GM21786 (cell line): ENCODE data around the gene ST7.
"Not testable (repeated sequence)": the region's sequence is repeated elsewhere in the genome, so short reads cannot be mapped to it uniquely, and the experiment has no call there.

Experiments used
- ATAC-seq: cut with Tn5 transposase; IDR thresholded peaks from one replicate; pipeline ENCODE4 v1.9.1; 2021; ENCODE audit not compliant: unreplicated experiment

Gene ST7

DNA sequence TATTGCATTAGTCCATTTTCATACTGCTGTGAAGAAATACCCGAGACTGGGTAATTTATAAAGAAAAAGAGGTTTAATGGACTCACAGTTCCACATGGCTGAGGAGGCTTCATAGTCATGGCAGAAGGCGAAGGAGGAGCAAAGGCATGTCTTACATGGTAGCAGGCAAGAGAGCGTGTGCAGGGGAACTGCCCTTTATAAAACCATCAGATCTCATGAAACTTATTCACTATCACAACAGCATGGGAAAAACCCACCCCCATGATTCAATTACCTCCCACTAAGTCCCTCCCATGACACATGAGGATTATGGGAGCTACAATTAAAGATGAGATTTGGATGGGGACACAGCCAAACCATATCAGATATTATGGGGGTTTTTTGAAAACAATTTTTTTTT is 21.7 kb downstream of the ST7 start:
- ATAC-seq, result not testable (repeated sequence)

DNA sequence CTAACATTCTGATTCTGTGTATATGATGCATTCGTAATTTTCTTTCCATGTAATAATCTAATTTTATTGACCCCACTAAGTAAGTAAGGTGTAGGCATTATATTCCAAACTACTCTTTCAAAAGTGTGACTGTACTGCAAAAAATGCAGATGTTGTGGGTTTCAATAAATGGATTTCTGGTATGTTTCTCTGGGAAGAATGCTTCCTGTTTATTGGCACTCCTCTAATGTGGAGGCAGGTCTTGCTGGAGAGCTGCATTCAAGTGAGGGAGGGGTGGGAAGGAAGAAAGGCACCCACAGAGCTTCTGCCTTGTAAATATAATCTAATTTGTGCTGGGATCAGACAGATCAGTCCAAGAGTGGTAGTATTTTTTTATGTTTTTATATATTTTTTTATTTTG is 23.9 kb downstream of the ST7 start:
- no peak for ATAC-seq

- ATAC-seq, result no peak
Observed at GRCh38 chr7:116978006-116978405, 24.7 kb downstream of the ST7 start.

DNA sequence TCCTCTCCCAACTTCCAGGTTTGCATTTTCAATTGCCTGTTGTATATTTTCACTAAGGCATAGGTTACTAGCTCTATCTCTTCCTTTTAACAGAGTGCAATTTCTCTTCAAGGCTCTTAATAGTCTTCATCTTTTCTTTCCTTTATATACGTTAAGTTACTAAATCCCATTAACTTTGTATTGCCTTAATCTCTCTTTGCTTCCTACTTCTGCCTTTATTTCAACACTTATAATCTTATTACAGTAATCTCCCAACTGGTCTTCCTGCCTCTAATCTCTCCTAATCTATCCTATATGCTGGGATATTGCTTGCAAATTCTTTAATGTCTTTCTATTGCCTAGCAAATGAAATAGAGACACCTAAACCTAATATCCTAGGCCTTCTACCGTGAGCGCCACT is 26.1 kb downstream of the ST7 start:
- no peak for ATAC-seq

DNA sequence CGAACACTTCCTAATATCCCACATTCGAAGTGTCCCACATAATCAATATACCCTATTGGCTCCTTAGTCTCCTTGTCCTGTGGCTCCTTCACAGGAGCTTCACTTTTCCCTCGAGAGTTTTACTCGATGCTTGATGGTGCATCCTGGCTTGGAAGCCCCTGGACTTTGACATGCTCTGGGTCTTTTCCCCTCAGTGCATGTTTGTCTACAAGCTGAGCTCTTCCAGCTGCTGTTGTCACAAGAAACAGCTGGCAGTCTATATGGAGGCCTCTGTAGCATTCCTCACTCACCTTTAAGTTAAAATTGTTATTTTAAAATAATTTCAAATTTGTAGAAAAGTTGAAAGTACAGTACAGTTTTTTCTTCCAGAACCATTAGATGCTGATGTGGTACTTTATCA is 27.1 kb downstream of the ST7 start:
- no peak for ATAC-seq

GRCh38 chr7:116981939-116982338 is 28.6 kb downstream of the ST7 start:
- peak; percentile 54 for ATAC-seq

DNA sequence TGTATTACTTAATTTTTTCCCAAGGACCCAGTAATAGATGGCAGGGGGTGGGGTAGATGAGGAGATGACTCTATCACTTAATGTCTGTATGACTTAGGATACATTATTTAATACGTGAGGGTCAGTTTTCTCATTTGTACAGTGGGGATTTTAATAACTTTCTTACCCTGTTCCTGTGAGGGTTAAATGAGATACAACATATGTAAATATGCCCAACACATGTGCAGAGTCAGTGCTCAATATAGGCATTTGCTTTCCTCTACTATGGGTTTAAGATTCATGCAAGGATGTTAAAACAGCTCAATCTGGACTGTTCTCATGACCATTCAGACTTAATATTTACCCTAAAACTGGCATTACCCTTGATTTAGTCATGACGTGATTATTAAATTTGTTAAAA is 31.2 kb downstream of the ST7 start:
- no peak for ATAC-seq

DNA sequence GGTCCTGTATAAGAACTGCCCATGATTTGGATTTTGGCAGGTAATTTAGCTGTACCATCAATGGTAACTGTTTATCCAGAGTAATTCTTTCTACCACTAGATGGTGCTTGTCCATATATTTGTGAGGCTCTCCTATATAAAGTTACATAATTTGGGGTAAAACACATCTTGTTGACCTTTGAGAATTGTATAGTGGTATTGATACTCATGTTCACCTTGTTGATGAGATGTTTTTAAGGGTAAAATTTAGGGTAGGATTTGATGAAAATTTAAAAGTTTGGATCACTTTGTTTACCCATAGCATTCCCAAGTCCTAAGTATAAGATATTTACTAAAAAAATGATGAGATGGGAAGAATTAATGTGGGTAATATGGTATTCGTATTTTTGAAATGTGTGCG is 31.6 kb downstream of the ST7 start:
- no peak for ATAC-seq

GRCh38 chr7:116985575-116985974 is 32.3 kb downstream of the ST7 start:
- ATAC-seq, result no peak

GRCh38 chr7:116986611-116987565 is 33.6 kb downstream of the ST7 start:
- ATAC-seq, result no peak

DNA sequence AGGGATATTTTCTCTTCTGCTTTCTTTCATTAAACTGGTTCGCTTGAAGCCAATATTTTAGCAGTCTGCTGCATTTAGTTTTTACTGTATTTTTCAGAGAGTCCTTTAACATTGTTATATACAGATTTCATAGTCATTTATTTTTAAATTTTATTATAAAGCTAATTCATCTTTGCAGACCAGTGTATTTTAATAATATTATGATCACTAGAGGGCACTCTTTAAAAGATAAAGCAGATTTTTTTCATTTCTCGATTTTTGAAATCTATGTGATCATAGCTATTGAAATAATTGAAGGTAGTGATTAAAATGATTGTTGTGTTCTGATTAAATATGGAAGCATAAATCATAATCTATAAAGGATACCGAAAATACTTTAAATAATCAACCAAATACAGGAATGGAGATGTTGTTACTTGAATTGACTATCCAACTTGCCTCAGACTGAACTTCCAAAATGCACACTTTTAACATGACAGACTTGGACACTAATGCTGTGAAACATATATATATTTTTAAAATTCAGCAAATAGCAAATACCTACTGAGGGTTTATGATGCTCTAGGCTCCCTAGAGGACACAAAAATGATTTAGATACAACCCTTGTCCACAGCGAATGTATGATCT is 35.2 kb downstream of the ST7 start:
- ATAC-seq, result no peak

- ATAC-seq, result no peak
Observed at GRCh38 chr7:116990056-116990455, 36.8 kb downstream of the ST7 start.

DNA sequence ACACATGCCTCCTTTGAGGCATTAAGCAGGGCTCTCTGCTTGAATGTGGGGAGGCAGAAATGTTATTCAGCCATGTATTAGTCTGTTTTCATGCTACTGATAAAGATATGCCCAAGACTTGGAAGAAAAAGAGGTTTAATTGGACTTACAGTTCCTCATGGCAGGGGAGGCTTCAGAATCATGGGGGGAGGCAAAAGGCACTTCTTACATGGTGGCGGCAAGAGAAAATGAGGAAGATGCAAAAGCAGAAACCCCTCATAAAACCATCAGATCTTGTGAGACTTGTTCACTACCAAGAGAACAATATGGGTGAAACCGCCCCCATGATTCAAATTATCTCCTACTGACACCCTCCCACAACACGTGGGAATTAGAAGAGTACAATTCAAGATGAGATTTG is 37.9 kb downstream of the ST7 start:
- no peak for ATAC-seq

DNA sequence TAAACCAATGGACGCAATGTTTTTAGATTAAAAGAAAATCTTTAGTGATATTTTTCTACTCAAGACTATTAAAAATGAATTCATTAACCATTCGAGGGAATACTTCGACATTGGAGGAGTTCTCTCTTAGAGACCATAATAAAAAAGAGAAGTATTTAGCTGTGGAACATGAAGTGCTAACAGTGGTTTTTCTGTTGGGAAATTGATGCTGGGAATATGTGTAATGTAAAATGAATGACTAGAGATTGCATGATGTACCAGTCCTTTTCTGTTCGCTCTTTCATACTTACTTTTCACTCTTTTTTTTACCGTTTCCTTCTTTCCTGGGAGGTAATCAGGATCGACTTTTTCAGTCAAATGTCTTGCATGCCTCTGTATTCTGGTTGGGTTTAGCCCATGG is 41.3 kb downstream of the ST7 start:
- no peak for ATAC-seq

GRCh38 chr7:116997972-116998371 is 44.7 kb downstream of the ST7 start:
- ATAC-seq, result no peak

DNA sequence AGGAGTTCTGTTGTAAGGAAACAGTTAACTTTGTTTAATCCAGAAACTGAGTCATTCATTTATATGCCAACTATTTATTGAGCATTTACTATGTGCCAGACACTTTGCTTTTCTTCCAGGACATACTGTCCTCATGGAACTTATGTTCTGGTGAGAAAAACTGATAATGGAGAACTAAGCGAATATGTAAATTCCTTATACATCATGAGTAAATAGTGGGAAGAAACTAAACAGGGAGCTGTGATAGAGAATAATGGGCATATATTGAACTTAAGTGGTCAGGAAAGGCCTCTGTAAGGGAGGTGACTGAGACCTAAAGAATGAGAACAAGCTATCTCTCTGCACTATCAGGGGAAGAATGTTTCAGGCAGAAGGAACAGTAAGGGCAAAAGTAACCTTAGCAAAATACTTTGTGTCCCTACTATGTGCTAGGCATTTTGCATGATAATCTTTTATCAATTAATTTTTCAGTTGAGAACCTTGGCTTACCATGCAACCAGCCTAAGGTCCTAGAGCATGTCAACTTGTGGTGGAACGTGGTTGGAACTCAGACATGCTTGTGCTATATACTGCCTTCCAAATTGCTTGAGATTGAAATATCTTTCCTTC is 45.4 kb downstream of the ST7 start:
- ATAC-seq, result no peak

GRCh38 chr7:116999311-116999710 is 46.0 kb downstream of the ST7 start:
- no peak for ATAC-seq

DNA sequence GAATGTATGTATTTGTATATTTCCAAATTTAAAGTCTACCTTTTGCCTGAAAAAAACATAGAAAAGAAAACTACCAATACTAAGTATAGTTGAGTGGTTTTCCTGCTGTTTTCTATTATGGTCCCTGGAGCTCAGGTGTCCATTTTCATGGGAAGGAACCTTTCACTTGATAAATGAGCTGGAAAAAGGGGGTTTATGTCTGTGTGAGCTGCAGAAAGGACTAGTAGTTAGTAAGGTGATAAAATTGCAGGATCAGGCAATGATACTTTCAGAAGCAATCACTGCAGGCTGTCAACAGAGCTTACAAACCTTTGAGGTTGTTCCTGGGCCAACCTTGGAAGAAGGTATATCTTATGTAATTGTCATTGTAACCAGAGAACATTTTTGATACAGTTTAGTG is 48.0 kb downstream of the ST7 start:
- no peak for ATAC-seq

DNA sequence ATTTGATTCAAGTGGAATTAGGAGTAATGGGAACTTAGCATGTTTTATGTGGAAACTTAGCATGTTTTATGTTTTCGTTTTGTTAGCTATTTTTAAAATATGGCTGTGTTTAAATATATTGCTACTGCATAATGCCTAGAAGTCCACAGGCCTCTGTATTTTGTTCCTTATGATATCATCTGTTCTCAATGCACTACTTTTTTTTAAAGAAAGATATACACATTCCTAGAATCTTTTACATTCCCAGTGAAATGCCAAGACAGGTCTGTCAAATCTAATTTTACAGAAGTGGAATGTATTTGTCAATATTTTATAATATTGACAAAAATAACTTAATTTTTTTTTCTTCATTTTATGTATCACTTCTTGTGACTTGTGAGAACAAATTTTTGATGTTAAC is 51.6 kb downstream of the ST7 start:
- no peak for ATAC-seq

DNA sequence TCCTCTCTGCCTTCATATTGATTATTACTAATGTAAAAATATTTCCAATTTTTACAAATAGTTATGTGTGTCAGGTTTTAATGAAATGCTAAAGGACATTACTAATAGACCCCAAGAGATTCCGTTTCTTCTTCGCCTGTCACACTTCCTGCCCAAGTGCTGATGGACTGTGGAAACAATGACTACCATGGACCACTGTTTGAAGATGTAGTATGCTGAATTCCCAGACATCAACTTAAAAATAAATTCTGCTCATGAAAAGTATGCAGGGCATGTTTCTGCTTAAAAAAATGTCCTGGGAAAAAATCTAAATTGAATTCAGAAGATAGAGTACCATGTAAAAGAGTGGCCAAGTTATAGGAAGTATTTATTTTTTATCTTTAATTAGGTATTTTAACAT is 52.1 kb downstream of the ST7 start:
- ATAC-seq, result no peak

GRCh38 chr7:117006907-117007684 is 53.8 kb downstream of the ST7 start:
- ATAC-seq, result no peak
